ENCODE results near the gene FAP. TPM values are rescaled to one million over a fixed set of nuclear protein-coding genes. Genes with fewer than 3 reads are reported as not detected.

The FAP gene
- total RNA-seq, 2 experiments from 2014 or later, result not detected

Other genes with a start within 250 kb of the FAP start
- 100 to 1,000 TPM; 158 TPM for gene DPP4, start 169.2 kb downstream of the FAP start, total RNA-seq
- gene GCG, start 91.2 kb downstream of the FAP start, total RNA-seq, result not detected
- gene IFIH1, start 75.2 kb upstream of the FAP start, total RNA-seq, result 10 to 100 TPM; 37.3 to 37.6 TPM
- gene GCA, start 100.7 kb upstream of the FAP start, total RNA-seq, result 10 to 100 TPM; 13.1 to 13.7 TPM